Gastrocnemius medialis (tissue), 4 donors: ENCODE results near the gene PPP1R12B. TPM values are rescaled to one million over a fixed set of nuclear protein-coding genes. Genes with fewer than 3 reads are reported as not detected.

ENCODE experiments used
- ATAC-seq, 2 donors: fragments of 150-250 bp; one replicate each; pipeline ENCODE4 v1.9.1; 2016
- DNase-seq, 2 donors: peaks; one replicate each; pipeline ENCODE4 v3.0.0-alpha.2; 2019
- H3K27ac ChIP-seq, 4 donors: fragments of 200-600 bp; sonication (generic); 1 replicate in 1 of 4; 2 replicates in 3 of 4; pipeline ENCODE4 v1.5.1; 2016 to 2018; ENCODE audit warnings: mild to moderate bottlenecking in 2 of 4, moderate library complexity in 1 of 4
- H3K27me3 ChIP-seq, 3 donors: fragments of 200-600 bp; sonication (generic) in 2 of 3; 1 replicate in 1 of 3; 2 replicates in 2 of 3; pipeline versions ENCODE4 v1.5.1 to v1.6.0; 2016 to 2019; ENCODE audit warnings: mild to moderate bottlenecking in 1 of 3, moderate library complexity in 1 of 3
- H3K36me3 ChIP-seq, 2 donors: fragments of 200-600 bp; sonication (generic) in 1 of 2; one replicate each; pipeline ENCODE4 v1.5.1; 2017 to 2018
- H3K4me1 ChIP-seq, 2 donors: fragments of 200-600 bp; sonication (generic) in 1 of 2; one replicate each; pipeline ENCODE4 v1.5.1; 2016 to 2017; ENCODE audit warnings: mild to moderate bottlenecking in 2 of 2
- H3K4me3 ChIP-seq, 4 donors: fragments of 200-600 bp; sonication (generic) in 3 of 4; 1 replicate in 1 of 4; 2 replicates in 3 of 4; pipeline ENCODE4 v1.5.1; 2016 to 2019; ENCODE audit warnings: mild to moderate bottlenecking in 2 of 4
- H3K9me3 ChIP-seq, 3 donors: fragments of 200-600 bp; sonication (generic) in 2 of 3; 1 replicate in 1 of 3; 2 replicates in 2 of 3; pipeline ENCODE4 v1.5.1; 2016 to 2019
- CTCF ChIP-seq, 5 experiments: fragments of 450-650 bp in 3 of 5; fragments of 200-600 bp in 2 of 5; sonication (generic) in 2 of 5; IDR thresholded peaks in 4 of 5; conservative IDR thresholded peaks in 1 of 5; 1 replicate in 4 of 5; 2 replicates in 1 of 5; pipeline ENCODE4 v1.5.1; 2016 to 2019; ENCODE audit warnings: antibody characterized with exemption in 5 of 5, mild to moderate bottlenecking in 3 of 5, moderate library complexity in 3 of 5
- POLR2A ChIP-seq, 2 donors: fragments of 450-650 bp; IDR thresholded peaks; one replicate each; pipeline ENCODE4 v1.6.1; 2017; ENCODE audit warnings: antibody characterized with exemption in 2 of 2, mild to moderate bottlenecking in 2 of 2, moderate library complexity in 2 of 2
- in situ Hi-C, 4 donors: fragments of 200-750 bp; cut with MboI; loops; one replicate each; pipeline versions ENCODE4 v1.15.0 to v1.8.0; 2017; ENCODE audit warnings: low sequenced_read_pairs in 4 of 4
- intact Hi-C: fragments of 100-400 bp; cut with DNase I; formaldehyde crosslinking; loops from one replicate; pipeline ENCODE4 v1.15.1; 2023; ENCODE audit warnings: low total_unique reads
- total RNA-seq, 4 donors: library from RNA; depleted of rRNA; stranded (reverse); fragments of >200 nt; gene quantifications; one replicate each; pipeline versions ENCODE4 v1.1.0 to v1.2.3, GENCODE V29; 2016

The PPP1R12B gene
- total RNA-seq, 4 donors from 2014 or later, result 127 to 207 (median 139) TPM

- TF ChIP-seq POLR2A (IDR thresholded peaks at IDR 0.05) (no peak), CTCF (IDR thresholded peaks at IDR 0.05 in 4 of 5, conservative IDR thresholded peaks at IDR 0.05 in 1 of 5) (no peak)
- H3K27me3 ChIP-seq, result no peaks in the 10 kb centered on the region
- no peaks in the 10 kb centered on the region for H3K36me3 ChIP-seq
- H3K4me3 ChIP-seq, result no peak overlapping the region
- in situ Hi-C loops, result loop anchor here in 1 of 4 donors (25.0 kb wide), 1 partner anchor 392 kb away; the partner anchor contains the start of gene SYT2
- no peaks in the 10 kb centered on the region for H3K4me1 ChIP-seq
- H3K27ac ChIP-seq, result no peak overlapping the region
- ATAC-seq (no peak), DNase-seq (no peak)
- H3K9me3 ChIP-seq, result no peaks in the 10 kb centered on the region
- intact Hi-C loops, result no loop called here
Observed at GRCh38 chr1:202320081-202320405, 28.5 kb upstream of the PPP1R12B start.

- H3K36me3 ChIP-seq, result no peaks in the 10 kb centered on the region
- no peak for DNase-seq
- no peak for ATAC-seq
- H3K27me3 ChIP-seq, result no peaks in the 10 kb centered on the region
- intact Hi-C loops, result no loop called here
- TF ChIP-seq CTCF (IDR thresholded peaks at IDR 0.05 in 4 of 5, conservative IDR thresholded peaks at IDR 0.05 in 1 of 5), result no peak
- no peak for TF ChIP-seq POLR2A (IDR thresholded peaks at IDR 0.05)
- H3K4me3 ChIP-seq, result no peak overlapping the region
- H3K4me1 ChIP-seq, result no peaks in the 10 kb centered on the region
- H3K27ac ChIP-seq, result no peak overlapping the region
- no peaks in the 10 kb centered on the region for H3K9me3 ChIP-seq
- in situ Hi-C loops, result loop anchor here in 1 of 4 donors (25.0 kb wide), 1 partner anchor 389 kb away; the partner anchor contains the start of gene SYT2
Observed at GRCh38 chr1:202323731-202324130, 24.8 kb upstream of the PPP1R12B start.

GRCh38 chr1:202324646-202325045 lies 23.9 kb upstream of the PPP1R12B start:
- no peak for TF ChIP-seq CTCF (IDR thresholded peaks at IDR 0.05 in 4 of 5, conservative IDR thresholded peaks at IDR 0.05 in 1 of 5)
- TF ChIP-seq POLR2A (IDR thresholded peaks at IDR 0.05), result no peak
- Histone ChIP-seq H3K9me3 (no peaks in the 10 kb centered on the region), H3K27me3 (no peaks in the 10 kb centered on the region), H3K36me3 (no peaks in the 10 kb centered on the region), H3K4me1 (no peaks in the 10 kb centered on the region), H3K4me3 (no peak overlapping the region), H3K27ac (no peak overlapping the region)
- in situ Hi-C loops (loop anchor here (25.0 kb wide), 4 partner anchors 138 to 388 kb away; partner anchors contain the start of gene SYT2 (in 4 of the 4)), intact Hi-C loops (no loop called here)
- DNase-seq (no peak), ATAC-seq (no peak)

GRCh38 chr1:202329891-202330290 lies 18.6 kb upstream of the PPP1R12B start:
- intact Hi-C loops (no loop called here), in situ Hi-C loops (loop anchor here (25.0 kb wide), 4 partner anchors 132 to 382 kb away; partner anchors contain the start of gene SYT2 (in 3 of the 4))
- no peak overlapping the region for H3K4me3 ChIP-seq
- H3K27ac ChIP-seq, result no peak overlapping the region
- DNase-seq, result no peak
- TF ChIP-seq POLR2A (IDR thresholded peaks at IDR 0.05), result no peak
- TF ChIP-seq CTCF (IDR thresholded peaks at IDR 0.05 in 4 of 5, conservative IDR thresholded peaks at IDR 0.05 in 1 of 5), result no peak
- no peaks in the 10 kb centered on the region for H3K9me3 ChIP-seq
- peaks cover 12 to 16% of the 10 kb centered on the region in 2 donors for H3K4me1 ChIP-seq
- H3K36me3 ChIP-seq, result peaks cover 0 to 5% of the 10 kb centered on the region in 2 donors
- no peak for ATAC-seq
- H3K27me3 ChIP-seq, result no peaks in the 10 kb centered on the region

GRCh38 chr1:202333861-202334260 lies 14.6 kb upstream of the PPP1R12B start:
- DNase-seq (no peak), ATAC-seq (peak; percentile 73 to 87)
- TF ChIP-seq CTCF (IDR thresholded peaks at IDR 0.05 in 4 of 5, conservative IDR thresholded peaks at IDR 0.05 in 1 of 5), result no peak
- no peak for TF ChIP-seq POLR2A (IDR thresholded peaks at IDR 0.05)
- in situ Hi-C loops (loop anchor here (25.0 kb wide), 4 partner anchors 128 to 378 kb away; partner anchors contain the start of gene SYT2 (in 3 of the 4)), intact Hi-C loops (no loop called here)
- Histone ChIP-seq H3K36me3 (peaks cover 0 to 5% of the 10 kb centered on the region in 2 donors), H3K4me3 (no peak overlapping the region), H3K4me1 (peaks cover 12 to 19% of the 10 kb centered on the region in 2 donors), H3K9me3 (no peaks in the 10 kb centered on the region), H3K27ac (peak overlapping the region; percentile 32 to 68 (median 50)), H3K27me3 (no peaks in the 10 kb centered on the region)
